ENCODE data around the gene LRRC46.

LRRC46 gene

GRCh38 chr17:47879028-47879585 lies 47.6 kb downstream of the LRRC46 start:
- DNase-seq = peak; percentile 61

DNA sequence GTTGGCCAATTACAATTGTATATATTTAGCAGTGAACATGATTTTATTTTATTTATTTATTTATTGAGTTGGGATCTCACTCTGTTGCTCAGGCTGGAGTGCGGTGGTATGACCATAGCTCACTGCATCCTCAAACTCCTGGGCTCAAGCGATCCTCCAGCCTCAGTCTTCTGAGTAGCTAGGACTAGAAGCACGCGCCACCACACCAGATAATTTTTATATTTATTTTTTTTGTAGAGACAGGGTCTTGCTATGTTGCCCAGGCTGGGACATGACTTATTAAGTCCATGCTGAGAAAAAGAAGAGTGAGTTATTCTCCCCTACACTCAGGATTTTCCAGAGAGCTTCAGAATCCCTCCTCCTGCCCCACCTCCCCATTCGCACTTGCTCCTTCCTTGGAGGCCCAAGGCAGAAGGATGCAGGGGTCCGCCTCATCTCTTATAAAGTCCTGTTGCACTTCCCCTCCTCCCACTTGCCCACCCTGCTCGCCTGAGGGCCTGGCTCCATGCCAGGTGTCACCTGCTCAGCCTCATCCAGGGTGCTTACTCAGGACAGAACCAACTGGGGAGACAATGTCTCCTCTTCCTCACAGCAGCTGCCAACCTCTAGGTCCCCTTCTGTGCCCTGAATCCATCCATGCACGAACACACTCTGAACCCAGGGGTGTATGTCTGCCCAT lies 48.4 kb downstream of the LRRC46 start:
- no peak for DNase-seq

DNA sequence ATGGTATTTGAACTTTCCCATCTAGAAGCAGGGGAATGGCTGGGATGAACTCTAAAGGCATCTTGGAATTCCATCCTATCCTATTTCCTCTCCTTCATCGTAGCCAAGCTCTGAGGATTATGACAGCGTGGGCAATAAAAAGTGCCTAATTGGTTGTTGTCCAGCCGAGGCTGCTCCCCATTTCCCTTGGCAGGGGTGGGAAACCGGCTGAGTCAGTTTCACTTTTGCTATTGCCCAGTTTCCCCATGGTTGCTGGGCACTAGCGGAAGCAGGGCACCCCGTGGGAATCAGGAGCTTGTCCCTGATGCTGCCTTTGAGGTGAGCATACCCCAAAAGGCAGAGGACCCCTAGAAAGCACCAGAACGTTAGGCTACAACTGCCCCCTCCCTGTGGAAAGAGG lies 50.8 kb downstream of the LRRC46 start:
- DNase-seq = no peak

GRCh38 chr17:47882695-47883588 lies 51.5 kb downstream of the LRRC46 start:
- DNase-seq = no peak

DNA sequence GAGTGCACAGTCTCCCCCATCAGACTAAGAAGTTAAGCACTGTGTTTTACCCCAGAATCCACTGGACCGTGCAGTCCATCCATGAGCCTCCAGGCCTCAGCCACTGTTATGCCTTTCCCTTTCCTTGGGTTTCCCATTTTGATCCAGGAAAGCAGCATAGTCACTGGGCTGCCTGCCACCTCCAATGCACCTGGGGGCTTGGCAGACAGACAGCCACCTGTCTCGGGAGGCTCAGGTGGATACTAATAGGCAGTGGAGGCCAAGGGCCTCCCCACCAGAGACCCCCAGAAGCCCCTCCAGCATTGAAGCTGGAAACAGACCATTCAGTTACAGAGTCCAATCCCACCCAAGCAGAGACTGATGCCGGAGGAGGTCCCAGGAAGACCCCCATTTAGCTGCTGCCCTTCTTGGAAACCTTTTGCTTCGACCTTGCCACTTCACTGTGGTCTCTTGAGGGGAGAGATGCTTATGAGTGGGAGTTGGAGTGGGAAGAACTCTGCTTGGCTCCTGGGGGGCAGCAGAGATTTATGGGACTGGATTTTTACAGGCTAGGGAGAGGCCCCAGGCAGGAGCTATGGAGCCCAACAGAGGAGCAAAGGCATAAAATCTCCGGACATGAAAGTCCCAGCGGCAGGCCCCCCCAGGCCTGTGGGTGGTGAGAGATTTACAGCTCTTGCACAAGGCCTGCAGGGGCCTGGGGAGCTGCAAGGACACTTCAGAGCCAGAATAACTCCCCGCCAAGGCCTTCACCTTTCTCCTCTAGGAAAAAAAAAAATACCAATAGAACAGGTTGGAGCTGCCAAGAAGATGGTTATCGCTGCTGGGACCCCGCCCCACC lies 52.3 kb downstream of the LRRC46 start:
- no peak for DNase-seq

- DNase-seq = no peak
Observed at GRCh38 chr17:47884427-47884740, 52.9 kb downstream of the LRRC46 start.

GRCh38 chr17:47884905-47885730 lies 53.6 kb downstream of the LRRC46 start:
- no peak for DNase-seq

All from kidney glomerular epithelial cell (primary cell).